Pancreas (tissue), 10 donors: Measurements from ENCODE around the gene PALM. TPM values are rescaled to one million over a fixed set of nuclear protein-coding genes. Genes with fewer than 3 reads are reported as not detected.

Experiments used
- ATAC-seq, 4 donors: fragments of 200-7000 bp; cut with Tn5 transposase; one replicate each; pipeline versions ENCODE4 v1.8.0 to v1.9.1; 2020; ENCODE audit warnings: mild to moderate bottlenecking in 4 of 4, moderate library complexity in 4 of 4
- DNase-seq, 6 donors: peaks; one replicate each; pipeline ENCODE4 v3.0.0-alpha.2; 2020
- FAIRE-seq: peaks from 2 replicates; lab custom pipeline; 2012; peaks lifted over from hg19 to GRCh38; lab: Jason Lieb, UNC
- H3K27ac ChIP-seq, 4 donors: fragments of 200-600 bp; sonication (generic); 1 replicate in 3 of 4; 2 replicates in 1 of 4; pipeline versions ENCODE4 v1.5.0 to v1.8.0; 2020
- H3K27me3 ChIP-seq, 4 donors: fragments of 200-600 bp; one replicate each; pipeline ENCODE4 v1.8.0; 2021
- H3K36me3 ChIP-seq, 3 donors: fragments of 200-600 bp; sonication (generic) in 1 of 3; one replicate each; pipeline versions ENCODE4 v1.5.0 to v1.8.0; 2020 to 2021
- H3K4me1 ChIP-seq, 3 donors: fragments of 200-600 bp; one replicate each; pipeline ENCODE4 v1.8.0; 2021
- H3K4me3 ChIP-seq, 4 donors: fragments of 200-600 bp; sonication (generic) in 2 of 4; one replicate each; pipeline versions ENCODE4 v1.5.0 to v1.8.0; 2020 to 2021
- H3K9me3 ChIP-seq, 4 donors: fragments of 200-600 bp; one replicate each; pipeline ENCODE4 v1.8.0; 2021
- CTCF ChIP-seq, 4 donors: fragments of 200-600 bp; sonication (generic) in 3 of 4; IDR thresholded peaks; one replicate each; pipeline versions ENCODE4 v1.5.0 to v1.8.0; 2021; ENCODE audit warnings: antibody characterized with exemption in 4 of 4
- WGBS, 2 donors: extraction: QIAGEN DNeasy Blood & Tissue Kit; methylation state at CpG; one replicate each; pipeline ENCODE4 v1.1.7; 2013; 5-methylcytosine and 5-hydroxymethylcytosine counted together
- intact Hi-C, 3 donors: fragments of 100-400 bp; cut with DNase I; formaldehyde crosslinking; loops; one replicate each; pipeline versions ENCODE4 v1.11.1 to v1.14.2; 2022
- polyA plus RNA-seq, 2 donors: library from polyadenylated mRNA; stranded (reverse); fragments of 200-250 nt; gene quantifications; one replicate each; pipeline ENCODE4 v1.2.3, GENCODE V29; 2013
- total RNA-seq, 6 donors: library from RNA; stranded (reverse); fragmentation: NEBNext Ultra II Directional in 4 of 6; extraction: Animal tissue kit (Norgen Biotek cat#: 25700) in 4 of 6; gene quantifications; one replicate each; pipeline versions ENCODE4 v1.2.1 to v1.2.4, GENCODE V29; 2021 to 2023
- donor health status: healthy with polysubstance abuse.
- donor health status: DM: no; HTN: no; CAD: no; lungs with moderate emphysema.
- donor health status: DM: no; HTN: no; CAD: no.
- donor health status: control.
- donor health status: control.
- donor health status: Bipolar disorder and iron deficiency.
- donor health status: DM: yes; HTN: yes; CAD: no.
- donor health status: DM: no; HTN: no; CAD: no.
- donor health status: DM: no; HTN: no; CAD: no.
- donor health status: DM: yes; HTN: yes; CAD: no.

The PALM gene
- total and polyA plus RNA-seq, 8 donors = 3.5 to 12.6 (median 6.2) TPM

GRCh38 chr19:677201-677600, 31.5 kb upstream of the PALM start:
- intact Hi-C loops = no loop called here
- FAIRE-seq (no peak), DNase-seq (peak in 4 of 6 donors; percentile 56 to 87 (median 70)), ATAC-seq (peak in 2 of 4 donors; percentile 9 to 28)
- peak overlapping the region in 2 of 4 donors; percentile 24 to 41 for H3K4me3 ChIP-seq
- TF ChIP-seq CTCF (IDR thresholded peaks at IDR 0.05) = no peak
- 4% methylated on average over 14 to 15 of the region's 15 CpGs for WGBS, 2 donors
- H3K36me3 ChIP-seq = no peaks in the 10 kb centered on the region
- H3K27me3 ChIP-seq = no peaks in the 10 kb centered on the region
- H3K9me3 ChIP-seq = no peaks in the 10 kb centered on the region
- peaks cover 0 to 9% (median 3%) of the 10 kb centered on the region in 3 donors for H3K4me1 ChIP-seq
- H3K27ac ChIP-seq = peak overlapping the region in 3 of 4 donors; percentile 42 to 73 (median 48)

- peak in 2 of 6 donors; percentile 34 to 84 for DNase-seq
- TF ChIP-seq CTCF (IDR thresholded peaks at IDR 0.05) = no peak
- Histone ChIP-seq H3K4me1 (peaks cover 0 to 9% (median 3%) of the 10 kb centered on the region in 3 donors), H3K4me3 (peak overlapping the region in 1 of 4 donors; percentile 41), H3K36me3 (no peaks in the 10 kb centered on the region), H3K9me3 (no peaks in the 10 kb centered on the region), H3K27me3 (no peaks in the 10 kb centered on the region), H3K27ac (peak overlapping the region in 2 of 4 donors; percentile 48 to 73)
- intact Hi-C loops = no loop called here
- no peak for FAIRE-seq
- WGBS, 2 donors = 32 to 40% methylated on average over 22 of the region's 22 CpGs
- ATAC-seq = no peak
Measured at GRCh38 chr19:677601-678436, 30.9 kb upstream of the PALM start.

DNA sequence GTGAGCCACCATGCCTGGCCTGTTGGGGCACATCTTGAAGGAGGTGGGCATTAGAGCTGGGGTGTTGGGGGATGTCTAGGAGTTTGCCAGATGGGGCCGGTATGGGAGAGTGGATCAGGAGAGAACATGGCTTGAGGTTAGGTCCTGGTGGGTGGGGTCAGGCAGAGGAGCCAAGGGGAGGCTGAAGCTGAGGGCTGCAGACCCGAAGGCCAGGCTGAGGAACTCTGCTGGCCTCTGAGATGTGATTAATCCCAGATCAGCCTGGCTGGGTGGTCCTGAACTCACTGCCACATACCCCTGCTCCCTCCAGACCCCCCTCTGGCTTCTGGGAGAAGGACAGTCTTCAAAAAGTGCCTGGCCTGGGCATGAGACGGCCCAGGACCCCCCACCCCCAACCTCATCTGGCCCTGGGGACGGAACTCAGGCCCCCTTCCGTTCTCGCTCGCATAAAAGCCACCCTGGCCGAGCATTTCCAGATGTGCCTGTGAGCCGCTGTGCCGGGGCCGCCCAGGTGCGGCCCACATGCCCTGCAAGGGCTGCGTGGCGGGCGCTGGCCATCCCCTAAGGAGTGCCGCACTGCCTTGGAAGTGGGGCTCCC, 29.8 kb upstream of the PALM start:
- 95 to 96% methylated on average over 16 of the region's 16 CpGs for WGBS, 2 donors
- intact Hi-C loops = no loop called here
- peak in 1 of 6 donors; percentile 77 for DNase-seq
- Histone ChIP-seq H3K27me3 (no peaks in the 10 kb centered on the region), H3K27ac (peak overlapping the region in 1 of 4 donors; percentile 91), H3K4me1 (peaks cover 0 to 9% (median 3%) of the 10 kb centered on the region in 3 donors), H3K36me3 (no peaks in the 10 kb centered on the region), H3K9me3 (no peaks in the 10 kb centered on the region), H3K4me3 (peak overlapping the region in 2 of 4 donors; percentile 86 to 92)
- TF ChIP-seq CTCF (IDR thresholded peaks at IDR 0.05) = no peak
- FAIRE-seq = no peak
- no peak for ATAC-seq

GRCh38 chr19:679418-680286, 29.1 kb upstream of the PALM start:
- Histone ChIP-seq H3K4me1 (peaks cover 0 to 9% (median 3%) of the 10 kb centered on the region in 3 donors), H3K36me3 (no peaks in the 10 kb centered on the region), H3K9me3 (no peaks in the 10 kb centered on the region), H3K27ac (peak overlapping the region; percentile 70 to 91 (median 86)), H3K4me3 (peak overlapping the region; percentile 51 to 92 (median 86)), H3K27me3 (no peaks in the 10 kb centered on the region)
- peak in 5 of 6 donors; percentile 68 to 92 (median 78) for DNase-seq
- FAIRE-seq = no peak
- intact Hi-C loops = no loop called here
- TF ChIP-seq CTCF (IDR thresholded peaks at IDR 0.05) = no peak
- peak; percentile 2 to 22 (median 5) for ATAC-seq
- 5 to 8% methylated on average over 35 to 69 of the region's 69 CpGs for WGBS, 2 donors
